A204.1 (cell line): ENCODE data around the gene SLC9A1.

ENCODE experiments used
- FAIRE-seq: peaks from 2 replicates; lab custom pipeline; 2012; peaks lifted over from hg19 to GRCh38; lab: Jason Lieb, UNC

The SLC9A1 gene

DNA sequence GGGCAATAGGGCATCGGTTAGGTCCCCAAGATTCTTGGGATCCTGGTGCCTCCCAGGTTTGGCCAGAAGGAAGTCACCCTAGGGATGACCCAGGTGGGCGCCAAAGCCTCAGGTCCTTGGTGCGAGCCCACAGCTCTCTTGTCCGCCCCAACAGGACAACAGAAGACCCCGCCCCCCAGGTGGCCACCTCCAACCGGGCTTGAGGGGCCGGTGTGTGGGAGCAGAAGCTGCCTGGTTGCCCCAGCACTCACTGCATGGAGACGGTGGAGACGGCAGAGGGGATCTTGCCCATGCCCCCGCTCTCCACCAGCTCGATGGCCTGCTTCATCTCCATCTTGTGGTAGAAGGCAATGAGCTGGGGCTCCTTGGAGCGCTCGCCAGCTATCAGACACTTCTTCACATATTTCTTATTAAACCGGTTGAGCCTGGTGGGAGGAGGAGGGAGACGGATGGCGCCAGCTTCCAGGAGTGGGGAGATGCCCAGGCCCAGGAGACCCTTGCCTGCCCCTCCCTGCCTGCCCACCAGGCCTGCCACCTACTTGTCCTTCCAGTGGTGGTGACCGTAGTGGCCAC is 52.7 kb downstream of the SLC9A1 start:
- no peak for FAIRE-seq

DNA sequence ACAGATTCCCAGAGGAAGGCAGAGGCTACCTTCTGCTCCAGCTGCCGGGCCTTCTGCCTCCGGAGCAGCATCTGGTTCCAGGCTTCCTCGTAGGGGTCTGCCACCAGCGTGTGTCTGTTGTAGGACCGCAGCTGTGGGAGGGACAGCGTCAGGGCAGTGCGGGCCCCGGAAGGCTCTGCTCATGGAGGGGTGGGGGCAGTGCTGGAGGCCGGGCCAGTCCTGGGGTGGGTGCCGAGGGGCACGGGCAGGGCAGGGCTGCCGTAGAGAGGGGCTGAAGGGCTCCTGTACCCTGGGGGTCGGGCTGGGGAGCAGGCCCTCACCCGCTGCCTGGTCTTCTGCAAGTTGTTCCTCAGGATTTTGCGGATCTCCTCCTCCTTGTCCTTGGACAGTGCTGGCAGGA is 53.2 kb downstream of the SLC9A1 start:
- FAIRE-seq, result no peak

DNA sequence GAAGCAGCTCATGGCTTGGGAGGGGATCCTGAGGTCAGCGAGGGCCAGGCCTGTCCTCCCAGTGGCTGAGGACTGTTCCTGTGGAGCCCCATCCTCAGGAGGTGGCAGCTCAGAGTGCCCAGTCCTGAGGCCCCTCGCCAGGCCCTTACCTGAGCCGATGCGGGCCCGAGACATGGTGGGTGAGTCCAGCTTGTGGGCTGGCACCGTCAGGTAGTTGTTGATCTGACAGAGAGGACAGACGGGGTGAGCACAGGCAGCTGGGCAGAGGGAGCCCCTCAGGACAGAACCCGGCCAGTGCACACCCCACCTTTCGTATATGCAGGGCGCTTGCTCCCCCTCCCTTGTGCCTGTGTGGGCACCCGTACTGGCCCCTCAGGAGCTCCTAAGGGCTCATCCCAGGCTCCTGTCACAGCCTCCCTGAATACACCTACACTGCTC is 53.9 kb downstream of the SLC9A1 start:
- FAIRE-seq, result no peak

DNA sequence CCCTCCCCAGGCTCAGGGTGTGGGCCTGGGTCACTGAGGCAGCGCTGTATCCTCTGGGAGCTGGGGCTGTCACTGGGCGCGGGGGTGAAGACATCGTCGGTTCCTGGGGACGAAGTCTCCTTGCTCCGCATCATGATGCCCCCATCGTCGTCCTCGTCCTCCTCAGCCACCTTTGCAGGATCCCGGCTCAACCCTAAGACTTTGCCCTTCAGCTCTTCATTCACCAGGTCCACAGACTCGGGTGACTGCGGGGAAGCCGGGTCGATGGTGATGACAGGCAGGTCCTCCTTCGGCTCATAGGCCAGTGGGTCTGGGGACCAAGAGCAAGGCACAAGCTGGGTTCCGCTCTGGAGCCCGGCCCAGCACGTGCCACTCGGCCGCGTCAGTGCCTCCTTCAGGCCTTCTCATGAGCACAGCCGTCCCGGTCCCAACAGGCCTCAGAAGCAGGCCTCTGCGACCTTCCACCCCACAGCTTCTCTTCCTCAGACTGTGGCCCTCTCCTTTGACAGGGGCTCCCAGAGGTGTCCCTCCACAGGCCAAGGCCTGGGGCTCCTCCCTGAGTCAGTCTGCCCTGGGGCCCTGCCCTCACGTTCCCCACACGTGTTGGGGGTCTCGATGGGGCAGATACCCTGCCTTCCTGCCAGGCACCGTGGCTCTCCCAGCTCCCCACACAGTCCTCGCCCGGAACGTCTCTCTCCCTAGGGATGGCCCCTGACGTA is 54.4 kb downstream of the SLC9A1 start:
- no peak for FAIRE-seq

DNA sequence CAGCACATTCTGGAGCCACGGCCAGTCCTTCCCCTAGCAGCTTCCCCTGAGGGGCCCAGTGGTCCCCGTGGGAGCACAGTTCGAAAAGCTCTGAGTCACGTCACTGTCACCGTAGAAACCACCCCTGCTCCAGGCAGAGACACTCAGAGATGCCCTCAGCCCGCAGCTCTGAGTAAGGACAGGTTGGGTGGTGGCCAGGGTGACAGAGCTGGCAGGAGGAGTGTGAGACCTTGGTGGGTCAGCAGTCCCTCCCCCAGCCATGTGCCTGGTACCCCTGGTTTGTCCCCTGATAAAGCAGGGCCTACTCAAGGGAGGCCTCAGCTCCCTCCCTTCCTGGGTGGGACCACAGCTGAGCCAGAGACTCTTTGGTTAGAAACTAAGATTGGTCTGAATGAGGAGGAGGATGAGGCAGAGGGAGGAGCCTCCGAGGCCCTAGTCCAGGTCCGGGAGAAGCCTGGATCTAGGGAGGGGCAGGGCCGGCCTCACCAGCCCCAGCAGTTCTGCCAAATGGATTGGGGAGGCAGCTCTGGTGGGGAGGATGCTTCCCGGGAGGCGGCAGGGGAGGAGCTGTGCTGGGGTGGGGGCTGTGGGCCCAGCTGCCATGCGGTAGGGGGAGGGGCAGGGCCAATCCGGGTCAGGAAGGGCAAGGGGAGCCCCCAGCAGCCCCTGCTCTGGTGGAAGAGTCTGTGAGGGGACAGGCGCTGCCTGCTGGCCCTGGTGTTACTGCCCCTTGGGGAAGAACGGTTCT is 55.2 kb downstream of the SLC9A1 start:
- no peak for FAIRE-seq

DNA sequence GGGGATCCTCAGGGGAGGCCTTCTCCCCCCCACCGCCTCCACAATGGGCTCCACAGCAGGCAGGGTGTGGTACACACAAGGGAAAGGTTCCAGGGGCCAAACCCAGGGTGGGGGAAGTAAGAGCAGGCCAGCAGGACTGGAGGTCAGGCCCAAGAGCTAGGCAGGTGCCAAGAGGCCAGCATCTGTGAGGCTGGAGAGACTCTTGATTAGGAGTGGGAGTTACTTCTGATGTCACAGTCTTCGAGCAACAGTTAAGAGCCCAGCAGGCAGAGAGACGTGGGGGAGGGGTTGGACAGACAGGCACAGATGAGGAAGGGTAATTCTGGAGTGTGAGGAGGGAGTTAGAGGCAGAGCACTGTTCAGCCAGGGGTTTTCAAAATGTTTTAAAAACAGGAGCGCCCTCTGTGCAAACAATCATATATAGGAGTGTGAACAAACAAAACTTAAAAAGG is 55.8 kb downstream of the SLC9A1 start:
- FAIRE-seq, result no peak

DNA sequence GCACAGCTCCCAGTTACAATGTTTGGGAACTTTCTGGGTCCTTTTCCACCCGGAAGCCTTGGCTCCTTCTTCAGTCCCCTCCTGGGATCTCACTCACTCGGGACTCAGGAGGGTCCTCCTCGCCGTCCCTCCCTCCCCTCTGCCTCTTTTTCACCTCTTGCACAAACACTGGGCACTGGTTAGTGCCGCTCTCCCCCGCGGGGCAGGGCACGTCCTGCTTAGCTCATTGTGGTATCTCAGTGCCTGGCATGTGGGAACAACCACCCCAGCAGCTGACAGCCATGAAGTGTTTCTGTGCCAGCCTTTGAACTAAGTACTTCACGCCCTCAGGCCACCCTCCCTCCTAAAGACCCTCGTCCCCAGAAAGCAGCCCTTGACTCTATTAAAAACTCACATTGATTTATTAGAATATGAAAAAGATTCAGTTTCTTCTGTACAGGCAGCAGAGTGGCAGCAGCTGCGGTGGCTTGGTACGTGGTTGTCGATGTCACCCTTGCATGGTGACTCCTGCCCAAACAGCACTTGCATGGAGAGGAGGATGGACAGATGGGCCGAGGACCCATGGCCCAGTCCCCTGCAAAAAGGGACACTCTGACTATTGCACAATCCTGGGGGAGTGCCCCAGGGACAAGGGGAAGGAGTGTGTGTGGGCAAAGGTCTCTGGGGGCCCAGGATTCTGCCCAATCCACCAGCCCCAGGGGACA is 56.3 kb downstream of the SLC9A1 start:
- FAIRE-seq, result no peak

DNA sequence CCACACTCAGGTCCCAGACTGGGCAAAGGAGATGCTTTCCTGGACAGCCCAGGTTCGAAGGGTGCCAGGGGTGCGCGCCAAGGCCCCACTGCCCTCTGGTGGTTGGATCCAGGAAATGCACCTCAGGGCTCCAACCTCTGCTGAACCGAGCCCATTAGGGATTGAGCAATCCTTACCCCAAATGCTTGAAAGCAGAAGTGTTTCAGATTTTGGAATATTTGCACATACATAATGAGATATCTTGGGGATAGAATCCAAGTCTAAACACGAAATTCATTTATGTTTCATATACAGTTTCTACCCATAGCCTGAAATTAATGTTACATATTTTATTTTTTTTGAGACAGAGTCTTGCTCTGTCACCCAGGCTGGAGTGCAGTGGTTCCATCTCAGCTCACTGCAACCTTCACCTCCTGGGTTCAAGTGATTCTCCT is 57.4 kb downstream of the SLC9A1 start:
- FAIRE-seq, result peak; percentile 92

DNA sequence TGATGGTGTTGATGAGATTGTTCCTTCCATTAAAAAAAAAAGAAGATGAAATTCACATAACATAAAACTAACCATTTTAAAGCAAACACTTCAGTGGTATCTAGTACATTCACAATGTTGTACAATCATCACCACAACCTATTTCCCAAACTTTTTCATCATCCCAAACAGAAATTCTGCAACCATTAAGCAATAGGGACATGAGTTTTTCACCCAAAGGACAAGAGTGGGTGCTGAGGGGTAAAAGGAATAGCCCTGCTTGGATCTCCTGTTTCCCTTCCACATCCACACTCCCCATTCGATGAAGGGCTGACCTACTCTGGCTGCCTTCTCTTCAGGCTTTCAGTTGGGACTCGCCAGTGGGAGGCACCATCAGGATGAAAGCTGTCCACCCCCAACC is 59.3 kb downstream of the SLC9A1 start:
- FAIRE-seq, result no peak

DNA sequence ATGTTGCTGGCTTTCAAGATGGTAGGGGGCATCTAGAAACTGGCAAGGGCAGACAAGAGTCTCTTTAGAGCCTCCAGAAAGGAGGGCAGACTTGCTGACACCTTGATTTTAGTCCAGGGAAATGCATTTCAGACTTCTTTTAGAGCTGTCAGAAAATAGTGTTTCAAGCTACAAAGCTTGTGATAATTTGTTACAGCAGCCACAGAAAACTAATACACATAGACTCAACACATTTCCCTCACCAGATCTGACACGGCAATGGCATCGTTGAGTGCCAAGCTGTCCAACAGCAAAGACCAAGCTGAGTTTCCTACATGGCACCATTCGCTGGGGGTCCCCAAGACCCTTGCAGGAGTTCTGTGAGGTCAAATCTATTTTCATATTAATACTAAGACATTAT is 62.0 kb downstream of the SLC9A1 start:
- no peak for FAIRE-seq

DNA sequence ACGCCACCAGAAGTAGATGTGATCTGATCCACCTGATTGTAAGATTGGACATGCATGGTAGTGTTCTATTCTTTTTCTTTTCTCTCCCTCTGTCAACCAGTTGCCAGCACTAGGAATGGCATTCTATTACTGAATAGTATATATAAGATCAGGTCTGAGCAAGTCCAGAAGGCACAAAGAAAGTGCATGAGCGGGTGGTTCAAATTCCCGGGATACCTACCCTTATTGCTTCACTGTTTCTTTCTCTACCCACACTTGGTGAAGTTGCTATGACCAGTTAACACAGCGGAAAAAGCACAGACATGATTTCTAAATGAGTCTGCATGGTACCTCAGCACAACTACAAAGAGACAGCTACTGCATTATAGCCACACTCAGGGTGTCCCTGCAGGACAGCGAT is 64.0 kb downstream of the SLC9A1 start:
- FAIRE-seq, result no peak

DNA sequence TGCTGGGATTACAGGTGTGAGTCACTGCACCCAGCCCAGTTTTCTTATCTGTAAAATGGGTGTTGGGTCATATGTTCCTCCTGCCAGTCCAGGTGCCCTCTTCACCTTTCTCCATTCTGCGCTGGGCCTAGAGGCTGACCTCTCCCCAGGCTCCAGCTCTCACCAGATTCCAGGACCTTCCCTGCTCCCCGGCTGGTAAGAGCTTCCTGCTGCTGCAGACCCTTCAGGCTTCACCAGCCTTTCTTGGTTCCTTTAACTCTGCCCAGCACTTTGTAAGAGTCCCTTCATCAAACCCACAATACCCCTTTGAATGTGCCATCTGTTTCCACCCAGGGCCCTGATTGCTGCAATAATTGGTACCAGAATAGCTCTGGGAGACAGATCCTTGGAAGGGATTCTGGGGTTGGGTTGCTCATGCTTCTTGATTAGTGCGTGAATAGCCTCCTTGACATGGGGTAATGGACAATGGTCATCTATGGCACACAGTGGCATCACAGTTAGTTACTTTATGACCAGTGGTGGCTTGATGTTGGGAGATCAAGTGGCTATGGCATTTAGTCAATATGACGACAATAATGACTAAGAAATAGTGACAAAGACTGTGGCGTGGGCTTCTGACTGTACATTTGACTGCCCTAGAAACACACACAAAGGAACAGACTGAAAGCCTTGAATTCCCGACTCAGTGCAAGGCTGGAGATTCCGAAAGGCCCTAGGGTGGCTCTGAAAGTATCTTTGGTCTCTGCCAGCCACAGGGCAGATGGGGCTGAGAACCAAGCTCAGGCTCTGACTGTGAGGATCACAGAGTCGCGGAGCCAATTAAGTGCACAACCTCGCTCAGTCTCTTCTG is 67.3 kb downstream of the SLC9A1 start:
- FAIRE-seq, result no peak

DNA sequence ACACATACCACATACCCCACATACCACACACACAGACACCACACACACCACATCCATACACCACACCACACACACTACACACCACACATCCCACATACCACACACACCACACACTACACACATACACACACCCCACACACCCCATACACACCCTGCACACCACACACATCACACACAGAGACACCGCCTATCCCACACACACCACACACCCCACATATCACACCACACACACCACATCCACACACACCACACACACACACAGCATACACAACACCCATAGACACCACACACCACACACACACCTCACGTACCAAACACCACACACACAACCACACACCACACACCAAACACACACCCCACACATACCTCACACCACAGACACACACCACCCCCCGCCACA is 68.3 kb downstream of the SLC9A1 start:
- FAIRE-seq, result no peak

DNA sequence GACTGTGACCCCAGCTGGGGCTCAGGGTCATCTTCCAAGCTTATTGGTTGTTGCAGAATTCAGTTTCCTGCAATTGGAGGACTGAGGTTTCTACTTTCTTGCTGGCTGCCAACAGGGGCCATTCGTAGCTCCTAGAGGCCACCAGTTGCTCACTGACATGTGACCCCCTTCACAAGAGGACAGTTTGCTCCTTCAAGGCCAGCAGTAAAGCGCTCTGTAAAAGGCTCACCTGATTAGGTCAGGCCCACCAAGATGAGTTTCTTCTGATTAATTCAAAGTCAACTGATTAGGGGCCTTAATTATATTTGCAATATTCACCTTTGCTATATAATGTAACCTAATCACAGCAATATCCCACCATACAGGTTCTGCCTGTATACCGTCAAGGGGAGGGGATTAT is 68.9 kb downstream of the SLC9A1 start:
- no peak for FAIRE-seq

DNA sequence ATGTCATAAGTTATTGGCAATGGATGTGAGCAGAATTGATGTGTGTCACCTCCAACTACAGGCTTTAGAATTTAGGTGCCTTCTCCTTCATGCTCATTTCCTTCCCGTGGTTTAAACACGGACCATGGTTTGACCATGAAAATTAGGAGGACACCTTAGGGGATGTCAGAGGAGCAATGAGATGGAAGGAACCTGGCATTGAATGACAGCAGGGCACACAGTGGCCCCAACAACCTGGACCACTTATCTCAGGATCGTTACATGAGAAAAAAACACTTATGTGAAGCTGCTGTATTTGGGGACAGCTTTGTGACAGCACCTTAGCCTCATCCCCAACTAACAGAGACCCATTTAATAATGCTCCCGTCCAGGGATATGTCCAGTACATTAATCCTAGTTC is 70.8 kb downstream of the SLC9A1 start:
- no peak for FAIRE-seq

DNA sequence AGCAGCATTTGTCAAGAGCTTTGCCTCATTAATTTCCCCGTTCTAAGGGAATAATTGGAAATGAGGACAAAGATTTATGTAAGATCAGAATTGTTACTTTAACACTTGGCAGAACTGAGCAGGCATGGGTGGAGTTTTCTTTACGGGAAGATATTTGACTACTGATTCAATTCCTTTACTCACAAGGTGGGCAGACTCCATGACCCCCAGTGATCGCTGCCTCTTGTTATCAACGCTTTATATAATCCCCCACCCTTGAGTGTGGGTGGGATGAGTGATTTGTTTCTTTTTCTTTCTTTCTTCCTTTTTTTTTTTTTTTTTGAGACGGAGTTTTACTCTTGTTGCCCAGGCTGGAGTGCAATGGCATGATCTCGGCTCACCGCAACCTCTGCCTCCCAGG is 77.0 kb downstream of the SLC9A1 start:
- no peak for FAIRE-seq

DNA sequence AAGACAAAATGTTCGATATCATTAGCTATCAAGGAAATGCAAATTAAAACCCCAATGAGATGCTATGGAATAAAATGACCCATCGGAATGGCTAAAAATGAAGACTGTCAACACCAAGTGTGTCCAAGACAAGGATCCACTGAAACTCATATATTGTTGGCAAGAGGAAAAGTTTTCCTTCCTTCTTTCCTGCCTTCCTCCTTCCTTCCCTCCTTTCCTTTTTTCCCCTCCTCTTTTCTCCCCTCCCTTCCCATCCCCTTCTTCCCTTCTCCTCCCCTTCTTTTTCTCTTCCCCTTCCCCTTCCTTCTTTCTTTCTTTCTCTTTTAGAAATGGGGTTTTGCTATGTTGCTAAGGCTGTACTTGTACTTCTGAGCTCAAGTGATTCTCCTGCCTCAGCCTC is 78.1 kb downstream of the SLC9A1 start:
- no peak for FAIRE-seq

DNA sequence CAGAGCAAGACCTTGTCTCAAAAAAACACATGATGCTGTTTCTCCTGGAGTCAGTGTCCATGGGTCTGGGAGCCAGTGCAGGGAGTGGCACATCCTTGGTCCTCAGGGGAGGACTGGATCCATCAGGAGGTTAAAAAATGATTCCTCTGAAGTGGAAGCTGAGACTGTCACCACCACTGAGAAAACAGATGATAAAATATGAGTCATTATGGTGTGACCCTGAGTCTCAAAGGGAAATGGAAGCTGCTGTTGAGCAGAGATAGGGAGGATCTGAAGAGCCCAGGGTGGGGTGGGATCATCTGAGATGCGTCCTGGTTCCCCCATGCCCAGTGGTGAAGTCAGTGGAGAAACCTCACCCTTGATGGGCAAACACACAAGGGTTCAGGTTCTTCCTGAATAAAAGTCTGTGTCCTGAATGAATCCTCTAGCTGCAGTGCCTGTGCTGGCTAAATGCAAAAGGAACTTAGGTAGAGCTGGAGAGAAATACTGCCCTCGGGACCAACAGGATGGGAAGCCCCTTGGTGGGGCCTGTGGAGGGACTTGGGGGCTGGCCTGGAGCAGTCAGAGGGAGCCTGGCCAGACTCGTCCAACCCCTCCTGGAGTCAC is 80.6 kb downstream of the SLC9A1 start:
- no peak for FAIRE-seq

DNA sequence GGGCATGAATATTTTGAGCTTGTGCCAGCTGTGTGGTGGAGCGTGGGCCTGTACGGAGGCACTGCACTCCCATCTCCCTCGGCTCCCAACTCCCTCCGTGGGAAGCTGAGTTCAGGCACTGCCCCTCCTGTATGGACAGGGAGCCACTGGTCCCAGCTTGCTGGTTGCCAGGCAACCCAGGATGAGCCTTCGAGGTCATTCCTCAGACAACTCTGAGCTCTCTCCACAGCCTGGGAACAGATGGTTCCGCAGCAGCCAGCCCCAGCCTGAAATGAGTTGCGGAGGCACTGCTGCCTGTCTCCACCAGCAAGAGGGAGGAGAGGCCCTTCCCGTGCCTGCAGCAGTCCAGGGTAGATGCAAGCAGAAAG is 83.9 kb downstream of the SLC9A1 start:
- no peak for FAIRE-seq

DNA sequence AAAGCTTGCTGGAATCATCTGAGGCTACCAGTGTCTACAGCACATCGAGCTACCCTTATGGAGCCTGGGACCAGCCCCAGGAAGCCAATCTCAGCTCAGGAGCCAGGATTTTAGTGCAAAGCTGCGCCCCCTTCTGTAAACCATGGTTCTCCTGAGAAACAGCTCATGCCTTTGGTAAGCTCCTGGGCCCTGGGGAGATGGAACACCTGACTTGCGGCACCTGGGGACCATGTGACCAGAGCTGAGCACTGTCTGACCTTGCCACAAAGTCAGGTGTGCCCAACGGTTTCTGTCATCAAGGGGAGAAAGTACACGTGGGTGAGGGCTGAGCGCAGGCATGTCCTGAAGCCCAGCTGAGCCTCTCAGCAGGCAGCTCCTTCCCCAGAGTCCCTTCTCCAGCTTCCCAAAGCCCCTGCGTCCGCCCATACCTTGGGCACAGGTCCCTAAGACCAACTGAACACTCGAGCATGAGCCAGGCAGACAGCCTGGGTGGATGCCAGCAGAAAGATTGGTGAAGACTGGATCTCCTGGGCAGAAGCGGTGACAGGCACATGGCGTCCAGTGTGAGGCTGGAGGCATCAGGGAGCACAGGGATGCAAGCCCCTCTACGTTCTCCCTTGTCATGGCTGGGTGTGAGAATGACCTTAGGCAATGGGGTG is 84.4 kb downstream of the SLC9A1 start:
- no peak for FAIRE-seq

DNA sequence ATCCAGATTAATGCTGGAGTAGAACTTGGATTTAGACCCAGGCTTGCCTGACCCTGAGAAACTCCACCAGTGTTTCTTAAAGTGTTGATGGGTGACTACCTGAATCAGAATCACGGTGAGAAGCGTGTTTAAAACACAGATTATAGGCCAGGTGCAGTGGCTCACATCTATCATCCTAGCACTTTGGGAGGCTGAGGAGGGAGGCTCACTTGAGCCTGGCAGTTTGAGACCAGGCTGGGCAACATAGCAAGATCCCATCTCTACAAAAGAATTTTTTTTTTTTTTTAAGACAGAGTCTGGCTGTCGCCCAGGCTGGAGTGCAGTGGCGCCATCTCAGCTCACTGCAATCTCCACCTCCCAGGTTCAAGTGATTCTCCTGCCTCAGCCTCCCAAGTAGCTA is 86.0 kb downstream of the SLC9A1 start:
- no peak for FAIRE-seq
